Measurements from ENCODE around the gene SFT2D3. TPM values are rescaled to one million over a fixed set of nuclear protein-coding genes. Genes with fewer than 3 reads are reported as not detected.

SFT2D3 gene
- polyA plus RNA-seq, 1 donor from 2014 or later: 6.2 TPM

DNA sequence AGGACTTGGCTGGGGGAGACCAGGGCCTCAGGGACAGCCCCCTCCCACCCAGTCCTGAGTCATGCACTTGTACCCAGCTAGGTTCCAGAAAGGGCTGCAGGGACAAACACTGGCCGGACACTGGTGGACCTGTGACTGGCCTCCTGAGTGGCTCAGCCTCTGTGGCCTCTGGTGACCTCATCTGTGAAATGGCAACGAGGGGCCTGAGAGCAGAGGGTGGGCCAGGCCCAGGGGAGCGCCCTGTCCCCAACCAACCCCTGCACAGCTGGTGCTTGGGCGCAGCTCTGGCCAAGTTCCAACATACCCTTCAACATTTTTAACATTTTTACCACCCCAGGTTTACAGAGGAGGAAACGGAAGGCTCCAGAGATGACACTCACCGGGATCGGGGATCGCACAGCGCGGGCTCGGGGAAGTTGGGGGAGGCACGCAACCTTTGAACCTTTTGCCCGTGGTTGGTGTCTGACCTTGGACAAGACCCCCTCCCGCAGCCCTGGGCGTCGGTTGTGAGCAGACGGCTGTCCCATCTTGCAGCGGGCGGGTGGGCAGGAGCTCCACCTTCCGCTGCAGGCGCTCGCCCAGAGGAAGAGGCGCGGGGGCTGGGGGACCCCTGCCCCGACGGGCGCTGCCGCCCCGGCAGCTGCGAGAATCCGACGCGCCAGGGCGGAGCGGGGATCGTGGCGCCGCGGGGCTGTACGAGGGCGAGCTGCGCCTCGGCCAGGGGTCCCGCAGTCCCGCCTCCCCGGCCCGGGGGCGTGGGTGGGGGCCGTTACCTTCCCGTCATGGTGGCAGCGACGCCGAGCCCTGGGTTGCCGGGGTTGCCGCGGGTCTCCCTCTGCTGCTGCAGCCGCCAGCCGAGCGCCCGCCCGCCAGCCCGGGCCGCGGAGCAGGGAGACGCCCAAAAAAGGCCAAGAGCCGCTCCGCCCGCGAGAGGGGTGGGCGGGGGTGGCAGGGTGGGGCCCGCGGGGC lies 26.8 kb upstream of the SFT2D3 start:
- no peaks in the 10 kb centered on the region for H3K9me3 ChIP-seq (ENCODE audit: low read length)
- no peak overlapping the region for H3K4me3 ChIP-seq (ENCODE audit: low read length)
- H4K20me1 ChIP-seq (ENCODE audit: insufficient read depth): no peaks in the 10 kb centered on the region
- TF ChIP-seq EP300 (conservative IDR thresholded peaks at IDR 0.05; ENCODE audit: poor library complexity, severe bottlenecking): no peak
- TF ChIP-seq RAD21 (conservative IDR thresholded peaks at IDR 0.05): no peak
- no peak for TF ChIP-seq POLR2AphosphoS5 (IDR thresholded peaks at IDR 0.05)
- TF ChIP-seq CTCF (IDR thresholded peaks at IDR 0.05; ENCODE audit: poor library complexity, severe bottlenecking): no peak
- TF ChIP-seq SMC3 (conservative IDR thresholded peaks at IDR 0.05; ENCODE audit: poor library complexity): no peak
- H3K9ac ChIP-seq (ENCODE audit: low read length): no peak overlapping the region
- H3K4me2 ChIP-seq (ENCODE audit: low read length): no peak overlapping the region
- H3K79me2 ChIP-seq (replicated peaks; ENCODE audit: insufficient read depth, low read length): no peaks in the 10 kb centered on the region
- no peak overlapping the region for H2AFZ ChIP-seq (ENCODE audit: low read depth, low read length)
- no peaks in the 10 kb centered on the region for H3K9me2 ChIP-seq (ENCODE audit: insufficient read depth, low read length)
- H3K27ac ChIP-seq (ENCODE audit: low read length): no peak overlapping the region
- no peaks in the 10 kb centered on the region for H3K36me3 ChIP-seq (ENCODE audit: insufficient read depth, low read length)
- peaks cover 31% of the 10 kb centered on the region for H3K27me3 ChIP-seq (ENCODE audit: insufficient read depth, low read depth, low read length)
- no peaks in the 10 kb centered on the region for H3F3A ChIP-seq (ENCODE audit: insufficient read depth, low read length, poor library complexity, severe bottlenecking)

DNA sequence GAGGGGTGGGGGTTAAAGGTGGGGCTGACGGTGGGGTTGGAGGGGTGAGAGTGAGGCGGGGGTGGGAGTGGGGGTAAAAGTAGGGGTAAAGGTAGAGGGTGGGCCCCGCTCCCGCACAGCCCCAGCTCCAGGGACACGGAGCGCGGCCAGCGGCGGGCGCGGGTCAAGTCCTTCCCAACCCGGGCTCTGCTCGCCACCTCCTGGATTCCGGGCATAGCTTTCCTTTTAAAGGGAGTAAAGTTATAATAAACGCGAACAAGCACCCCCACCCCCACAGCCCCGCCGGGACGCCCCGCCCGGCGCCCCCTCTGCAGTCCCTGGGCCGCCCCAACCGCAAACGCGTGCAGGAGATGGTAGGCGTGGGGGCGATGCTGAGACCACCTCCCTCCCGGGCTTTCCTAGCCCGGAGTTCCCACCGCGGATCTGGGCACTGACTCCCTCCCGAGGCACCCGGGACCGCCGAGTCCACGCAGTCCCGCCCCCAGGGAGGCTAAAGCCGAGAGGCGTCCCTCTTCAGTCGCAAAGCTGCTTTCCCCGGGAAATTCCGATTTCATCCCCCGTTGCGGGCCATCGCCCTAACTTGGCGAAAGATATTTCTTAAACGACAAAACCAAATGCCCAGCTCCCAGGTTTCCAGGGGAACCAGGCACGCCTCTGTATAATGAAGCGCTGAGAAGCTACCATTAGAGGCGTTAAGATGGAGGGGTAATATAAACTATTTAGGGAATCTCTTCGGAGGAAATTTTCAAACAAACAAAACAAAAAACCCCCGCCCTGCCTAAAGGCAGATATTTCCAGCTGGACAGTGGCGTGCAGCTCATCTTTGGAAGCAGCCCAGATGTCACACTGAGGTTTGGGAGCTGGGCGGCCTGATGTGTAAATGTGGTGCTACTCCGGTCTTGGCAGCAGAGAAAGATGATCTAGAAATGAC lies 25.7 kb upstream of the SFT2D3 start, which contains the start of gene LIMS2:
Gene LIMS2, minus strand, starts transcription at position 200 of the 931 bp plus-strand sequence. CDS start 506 bp downstream, outside the sequence.
- Histone ChIP-seq H3K4me2 (ENCODE audit: low read length) (peak within 1 kb of the TSS; percentile 68), H3K36me3 (ENCODE audit: insufficient read depth, low read length) (no peaks in the 10 kb centered on the region), H3F3A (ENCODE audit: insufficient read depth, low read length, poor library complexity, severe bottlenecking) (no peaks in the 10 kb centered on the region), H3K79me2 (replicated peaks; ENCODE audit: insufficient read depth, low read length) (no peaks in the 10 kb centered on the region), H3K27ac (ENCODE audit: low read length) (no peak within 1 kb of the TSS), H2AFZ (ENCODE audit: low read depth, low read length) (no peak within 1 kb of the TSS), H3K9me2 (ENCODE audit: insufficient read depth, low read length) (no peaks in the 10 kb centered on the region), H3K27me3 (ENCODE audit: insufficient read depth, low read depth, low read length) (peaks cover 31% of the 10 kb centered on the region), H3K9ac (ENCODE audit: low read length) (no peak within 1 kb of the TSS), H3K9me3 (ENCODE audit: low read length) (no peaks in the 10 kb centered on the region), H3K4me3 (ENCODE audit: low read length) (peak within 1 kb of the TSS; percentile 65), H4K20me1 (ENCODE audit: insufficient read depth) (no peaks in the 10 kb centered on the region)
- TF ChIP-seq POLR2AphosphoS5 (IDR thresholded peaks at IDR 0.05) (peak; percentile 24), MXI1 (conservative IDR thresholded peaks at IDR 0.05; ENCODE audit: poor library complexity, severe bottlenecking) (no peak)

GRCh38 chr2:127676906-127677305 lies 24.4 kb upstream of the SFT2D3 start:
- Histone ChIP-seq H3K79me2 (replicated peaks; ENCODE audit: insufficient read depth, low read length) (no peaks in the 10 kb centered on the region), H2AFZ (ENCODE audit: low read depth, low read length) (no peak overlapping the region), H3F3A (ENCODE audit: insufficient read depth, low read length, poor library complexity, severe bottlenecking) (no peaks in the 10 kb centered on the region), H3K9me2 (ENCODE audit: insufficient read depth, low read length) (no peaks in the 10 kb centered on the region), H3K27ac (ENCODE audit: low read length) (no peak overlapping the region), H3K9ac (ENCODE audit: low read length) (no peak overlapping the region), H3K36me3 (ENCODE audit: insufficient read depth, low read length) (no peaks in the 10 kb centered on the region), H3K4me3 (ENCODE audit: low read length) (no peak overlapping the region), H3K27me3 (ENCODE audit: insufficient read depth, low read depth, low read length) (peaks cover 31% of the 10 kb centered on the region), H4K20me1 (ENCODE audit: insufficient read depth) (no peaks in the 10 kb centered on the region), H3K9me3 (ENCODE audit: low read length) (no peaks in the 10 kb centered on the region), H3K4me2 (ENCODE audit: low read length) (no peak overlapping the region)
- TF ChIP-seq MXI1 (conservative IDR thresholded peaks at IDR 0.05; ENCODE audit: poor library complexity, severe bottlenecking) (no peak), EZH2 (IDR thresholded peaks at IDR 0.05; ENCODE audit: borderline replicate concordance, insufficient read depth, low read length, poor library complexity, severe bottlenecking) (no peak), CTCF (IDR thresholded peaks at IDR 0.05; ENCODE audit: poor library complexity, severe bottlenecking) (no peak), POLR2AphosphoS5 (IDR thresholded peaks at IDR 0.05) (no peak), RAD21 (conservative IDR thresholded peaks at IDR 0.05) (no peak)
